Measurements from ENCODE around the gene WDR73. TPM values are rescaled to one million over a fixed set of nuclear protein-coding genes. Genes with fewer than 3 reads are reported as not detected.

The WDR73 gene
- total and polyA plus RNA-seq, 9 of the 15 experiments (the other 6 are each of a cell fraction or from before 2014, with no cell fraction given) = 9.2 to 25.4 (median 21.7) TPM

DNA sequence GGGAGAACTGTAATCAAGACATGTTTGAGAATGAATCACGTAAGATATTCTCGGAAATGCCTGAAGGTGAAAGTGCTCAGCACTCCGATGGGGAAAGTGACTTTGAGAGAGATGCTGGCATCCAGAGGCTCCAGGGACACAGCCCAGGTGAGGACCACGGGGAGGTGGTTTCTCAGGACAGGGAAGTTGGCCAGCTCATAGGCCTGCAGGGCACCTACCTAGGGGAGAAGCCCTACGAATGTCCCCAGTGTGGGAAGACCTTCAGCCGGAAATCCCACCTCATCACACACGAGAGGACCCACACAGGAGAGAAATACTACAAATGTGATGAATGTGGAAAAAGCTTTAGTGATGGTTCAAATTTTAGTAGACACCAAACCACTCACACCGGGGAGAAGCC lies 33.5 kb downstream of the WDR73 start:
- WGBS (ENCODE audit: insufficient coverage, low coverage, missing lambda C conversion rate) = 67% methylated on average over 8 of the region's 8 CpGs
- peaks cover 28% of the 10 kb centered on the region for H3K9me3 ChIP-seq (replicated peaks; ENCODE audit: control insufficient read depth, insufficient read depth, low read depth, low read length)
- no peak overlapping the region for H3K4me3 ChIP-seq
- in situ Hi-C loops (cut with MboI) = no loop called here
- DNase-seq (ENCODE audit: extremely low read depth in 1 of 4, low spot score in 3 of 4) = no peak
- no peak overlapping the region for H3K4me2 ChIP-seq (ENCODE audit: insufficient read depth, low read length)
- no peak overlapping the region for H3K27ac ChIP-seq (ENCODE audit: extremely low read depth, low read depth, low read length)
- BruUV-seq (replicated peaks) = no TSS peak
- peaks cover 14 to 20% of the 10 kb centered on the region in 2 experiments; a peak in 4 of 5 replicates for H3K4me1 ChIP-seq (replicated peaks in 1 of 2; ENCODE audit: control insufficient read depth in 2 of 2, insufficient read depth in 2 of 2, low read length in 2 of 2)
- no peaks in the 10 kb centered on the region for H4K20me1 ChIP-seq (replicated peaks; ENCODE audit: control insufficient read depth, insufficient read depth, low read length)
- ChIA-PET CTCF (ENCODE audit: low intra/inter-chr PET ratio) (interaction anchor here (0.7 kb wide), 1 partner anchor 454 kb away, joined by 3 read pairs; no protein-coding TSS in a partner anchor), POLR2A (interaction anchor here (0.9 to 1.9 kb wide), 4 partner anchors 10 to 63 kb away, joined by 3 to 6 read pairs (median 4); no protein-coding TSS in a partner anchor)
- H3K9ac ChIP-seq (ENCODE audit: insufficient read depth in 1 of 2, low read depth in 2 of 2, low read length in 2 of 2) = no peak overlapping the region
- H3K79me2 ChIP-seq (ENCODE audit: control insufficient read depth, insufficient read depth, low read length) = no peaks in the 10 kb centered on the region
- no peak overlapping the region for H2AFZ ChIP-seq (ENCODE audit: low read depth, low read length)
- no peaks in the 10 kb centered on the region for H3K9me1 ChIP-seq (ENCODE audit: control insufficient read depth, insufficient read depth, low read length)
- H3K27me3 ChIP-seq (ENCODE audit: control insufficient read depth in 2 of 2, insufficient read depth in 2 of 2, low read length in 2 of 2) = no peaks in the 10 kb centered on the region
- intact Hi-C loops (cut with micrococcal nuclease) = no loop called here
- peaks cover 21% of the 10 kb centered on the region; the same call in 2 of the 3 replicates for H3K36me3 ChIP-seq (ENCODE audit: control insufficient read depth, insufficient read depth, low read length)
- no peak for FAIRE-seq
- no peak for ATAC-seq
- no peak for TF ChIP-seq ATF1 (CRISPR knock-in tag; IDR thresholded peaks at IDR 0.05)
- no peak for TF ChIP-seq ATF1 (tag; IDR thresholded peaks at IDR 0.05)
- no peak for TF ChIP-seq MED1 (CRISPR knock-in tag; IDR thresholded peaks at IDR 0.05; ENCODE audit: borderline replicate concordance)
- no peak for TF ChIP-seq SMARCA5 (IDR thresholded peaks at IDR 0.05)
- no peak for TF ChIP-seq RBM15 (IDR thresholded peaks at IDR 0.05; ENCODE audit: insufficient read depth, low read length)
- TF ChIP-seq, protein P1, sequence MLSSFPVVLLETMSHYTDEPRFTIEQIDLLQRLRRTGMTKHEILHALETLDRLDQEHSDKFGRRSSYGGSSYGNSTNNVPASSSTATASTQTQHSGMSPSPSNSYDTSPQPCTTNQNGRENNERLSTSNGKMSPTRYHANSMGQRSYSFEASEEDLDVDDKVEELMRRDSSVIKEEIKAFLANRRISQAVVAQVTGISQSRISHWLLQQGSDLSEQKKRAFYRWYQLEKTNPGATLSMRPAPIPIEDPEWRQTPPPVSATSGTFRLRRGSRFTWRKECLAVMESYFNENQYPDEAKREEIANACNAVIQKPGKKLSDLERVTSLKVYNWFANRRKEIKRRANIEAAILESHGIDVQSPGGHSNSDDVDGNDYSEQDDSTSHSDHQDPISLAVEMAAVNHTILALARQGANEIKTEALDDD (IDR thresholded peaks at IDR 0.05) = no peak
- TF ChIP-seq, protein P2, sequence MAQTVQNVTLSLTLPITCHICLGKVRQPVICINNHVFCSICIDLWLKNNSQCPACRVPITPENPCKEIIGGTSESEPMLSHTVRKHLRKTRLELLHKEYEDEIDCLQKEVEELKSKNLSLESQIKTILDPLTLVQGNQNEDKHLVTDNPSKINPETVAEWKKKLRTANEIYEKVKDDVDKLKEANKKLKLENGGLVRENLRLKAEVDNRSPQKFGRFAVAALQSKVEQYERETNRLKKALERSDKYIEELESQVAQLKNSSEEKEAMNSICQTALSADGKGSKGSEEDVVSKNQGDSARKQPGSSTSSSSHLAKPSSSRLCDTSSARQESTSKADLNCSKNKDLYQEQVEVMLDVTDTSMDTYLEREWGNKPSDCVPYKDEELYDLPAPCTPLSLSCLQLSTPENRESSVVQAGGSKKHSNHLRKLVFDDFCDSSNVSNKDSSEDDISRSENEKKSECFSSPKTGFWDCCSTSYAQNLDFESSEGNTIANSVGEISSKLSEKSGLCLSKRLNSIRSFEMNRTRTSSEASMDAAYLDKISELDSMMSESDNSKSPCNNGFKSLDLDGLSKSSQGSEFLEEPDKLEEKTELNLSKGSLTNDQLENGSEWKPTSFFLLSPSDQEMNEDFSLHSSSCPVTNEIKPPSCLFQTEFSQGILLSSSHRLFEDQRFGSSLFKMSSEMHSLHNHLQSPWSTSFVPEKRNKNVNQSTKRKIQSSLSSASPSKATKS (CRISPR knock-in tag; IDR thresholded peaks at IDR 0.05) = no peak
- TF ChIP-seq, protein P3, sequence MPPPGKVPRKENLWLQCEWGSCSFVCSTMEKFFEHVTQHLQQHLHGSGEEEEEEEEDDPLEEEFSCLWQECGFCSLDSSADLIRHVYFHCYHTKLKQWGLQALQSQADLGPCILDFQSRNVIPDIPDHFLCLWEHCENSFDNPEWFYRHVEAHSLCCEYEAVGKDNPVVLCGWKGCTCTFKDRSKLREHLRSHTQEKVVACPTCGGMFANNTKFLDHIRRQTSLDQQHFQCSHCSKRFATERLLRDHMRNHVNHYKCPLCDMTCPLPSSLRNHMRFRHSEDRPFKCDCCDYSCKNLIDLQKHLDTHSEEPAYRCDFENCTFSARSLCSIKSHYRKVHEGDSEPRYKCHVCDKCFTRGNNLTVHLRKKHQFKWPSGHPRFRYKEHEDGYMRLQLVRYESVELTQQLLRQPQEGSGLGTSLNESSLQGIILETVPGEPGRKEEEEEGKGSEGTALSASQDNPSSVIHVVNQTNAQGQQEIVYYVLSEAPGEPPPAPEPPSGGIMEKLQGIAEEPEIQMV (tag; conservative IDR thresholded peaks at IDR 0.05; ENCODE audit: low read depth) = no peak
- TF ChIP-seq, protein P4, sequence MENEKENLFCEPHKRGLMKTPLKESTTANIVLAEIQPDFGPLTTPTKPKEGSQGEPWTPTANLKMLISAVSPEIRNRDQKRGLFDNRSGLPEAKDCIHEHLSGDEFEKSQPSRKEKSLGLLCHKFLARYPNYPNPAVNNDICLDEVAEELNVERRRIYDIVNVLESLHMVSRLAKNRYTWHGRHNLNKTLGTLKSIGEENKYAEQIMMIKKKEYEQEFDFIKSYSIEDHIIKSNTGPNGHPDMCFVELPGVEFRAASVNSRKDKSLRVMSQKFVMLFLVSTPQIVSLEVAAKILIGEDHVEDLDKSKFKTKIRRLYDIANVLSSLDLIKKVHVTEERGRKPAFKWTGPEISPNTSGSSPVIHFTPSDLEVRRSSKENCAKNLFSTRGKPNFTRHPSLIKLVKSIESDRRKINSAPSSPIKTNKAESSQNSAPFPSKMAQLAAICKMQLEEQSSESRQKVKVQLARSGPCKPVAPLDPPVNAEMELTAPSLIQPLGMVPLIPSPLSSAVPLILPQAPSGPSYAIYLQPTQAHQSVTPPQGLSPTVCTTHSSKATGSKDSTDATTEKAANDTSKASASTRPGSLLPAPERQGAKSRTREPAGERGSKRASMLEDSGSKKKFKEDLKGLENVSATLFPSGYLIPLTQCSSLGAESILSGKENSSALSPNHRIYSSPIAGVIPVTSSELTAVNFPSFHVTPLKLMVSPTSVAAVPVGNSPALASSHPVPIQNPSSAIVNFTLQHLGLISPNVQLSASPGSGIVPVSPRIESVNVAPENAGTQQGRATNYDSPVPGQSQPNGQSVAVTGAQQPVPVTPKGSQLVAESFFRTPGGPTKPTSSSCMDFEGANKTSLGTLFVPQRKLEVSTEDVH (IDR thresholded peaks at IDR 0.05; ENCODE audit: low read depth, partially characterized antibody) = no peak
- TF ChIP-seq ELF2 (CRISPR knock-in tag; IDR thresholded peaks at IDR 0.05) = no peak
- no peak for TF ChIP-seq ZNF551 (CRISPR knock-in tag; IDR thresholded peaks at IDR 0.05)
- no peak for TF ChIP-seq ADNP (tag; IDR thresholded peaks at IDR 0.05)
- TF ChIP-seq ARHGAP35 (IDR thresholded peaks at IDR 0.05; ENCODE audit: partially characterized antibody) = no peak
- TF ChIP-seq MAFK (IDR thresholded peaks at IDR 0.05; ENCODE audit: low read length) = no peak
- no peak for TF ChIP-seq EWSR1 (IDR thresholded peaks at IDR 0.05; ENCODE audit: borderline replicate concordance, low read depth, partially characterized antibody)
- no peak for TF ChIP-seq SNRNP70 (optimal IDR thresholded peaks at IDR 0.05; ENCODE audit: low read depth, low read length)
